Activated T-helper 2 cell treated with anti-CD3 and anti-CD28 coated beads, Interferon-gamma antibody, Interleukin-2, Interleukin-4, amounts not matched to agents 10 μg/mL and 5 μg/mL and 100 μg/mL, durations not matched to agents 14 hours and 24 hours and 36 hours (primary cell): ENCODE measurements around the gene MARS1. TPM values are rescaled to one million over a fixed set of nuclear protein-coding genes. Genes with fewer than 3 reads are reported as not detected.
A peak's percentile ranks its signal among the peaks of the same experiment; 100 is the strongest.

Experiments used
- DNase-seq: peaks from one replicate; pipeline ENCODE4 v3.0.0; 2021; ENCODE audit warnings: low spot score
- H3K27ac Mint-ChIP-seq: one replicate; pipeline ENCODE4 v1.8.0; 2021; ENCODE audit warnings: mixed read lengths
- H3K27me3 Mint-ChIP-seq: one replicate; pipeline ENCODE4 v1.8.0; 2021; ENCODE audit warnings: low read depth, mixed read lengths
- H3K36me3 Mint-ChIP-seq: one replicate; pipeline ENCODE4 v1.8.0; 2021; ENCODE audit warnings: low read depth, mixed read lengths
- H3K4me1 Mint-ChIP-seq: one replicate; pipeline ENCODE4 v1.8.0; 2021; ENCODE audit warnings: low read depth, mixed read lengths
- H3K4me3 Mint-ChIP-seq: one replicate; pipeline ENCODE4 v1.8.0; 2021; ENCODE audit warnings: low read depth, mild to moderate bottlenecking, moderate library complexity, mixed read lengths
- H3K9me3 Mint-ChIP-seq: one replicate; pipeline ENCODE4 v1.8.0; 2021; ENCODE audit warnings: mixed read lengths
- intact Hi-C: fragments of 100-400 bp; cut with micrococcal nuclease; formaldehyde crosslinking; loops from one replicate; pipeline ENCODE4 v1.15.1; 2023
- total RNA-seq: library from RNA; stranded (reverse); gene quantifications from 2 replicates; pipeline ENCODE4 v1.2.3, GENCODE V29; 2022

MARS1 gene
- total RNA-seq, 1 donor from 2014 or later, result 257 TPM

DNA sequence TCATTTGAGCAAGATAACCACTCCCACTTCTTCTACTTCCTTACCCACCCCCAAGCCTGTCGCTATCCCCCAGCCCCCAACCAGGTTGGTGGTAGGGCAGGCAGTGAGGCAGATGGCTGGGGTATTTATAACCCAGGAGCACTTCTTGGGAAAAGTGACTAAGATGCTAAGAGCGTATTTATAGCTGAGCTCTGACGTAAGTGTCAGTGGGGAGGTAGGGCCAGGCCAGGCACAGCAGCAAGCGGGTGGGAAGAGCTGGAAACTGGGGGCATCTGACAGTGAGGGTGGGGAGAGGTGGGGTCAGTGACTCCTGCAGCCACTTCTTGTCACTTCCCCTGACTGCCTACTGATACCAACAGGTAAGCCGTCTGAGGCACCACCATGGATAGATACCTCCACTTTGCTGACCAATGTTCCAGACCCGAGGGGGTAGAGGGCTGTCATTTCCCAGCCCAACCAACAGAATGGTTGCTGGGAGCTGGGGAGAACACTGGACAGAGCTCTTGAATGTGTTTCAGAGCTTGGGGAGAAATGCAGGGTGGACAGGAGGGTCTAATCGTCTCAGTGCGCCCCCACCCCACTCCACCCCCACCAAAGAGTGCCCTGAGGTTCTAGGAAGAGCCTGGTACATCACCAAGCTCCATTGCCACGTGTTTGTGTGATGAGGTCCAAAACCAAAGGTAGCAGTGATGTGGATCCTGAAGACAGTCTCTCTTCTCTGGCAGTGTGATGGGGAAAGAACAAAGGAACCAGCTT lies 35.5 kb upstream of the MARS1 start:
- DNase-seq, result no peak
- H3K36me3 Mint-ChIP-seq, result no peaks in the 10 kb centered on the region
- no peaks in the 10 kb centered on the region for H3K27me3 Mint-ChIP-seq
- H3K27ac Mint-ChIP-seq, result peak overlapping the region; percentile 67
- peaks cover 28% of the 10 kb centered on the region for H3K4me1 Mint-ChIP-seq
- peak overlapping the region; percentile 28 for H3K4me3 Mint-ChIP-seq
- intact Hi-C loops, result loop anchor here (2.0 kb wide), 2 partner anchors 22 to 144 kb away; partner anchors contain the start of gene R3HDM2
- no peaks in the 10 kb centered on the region for H3K9me3 Mint-ChIP-seq

DNA sequence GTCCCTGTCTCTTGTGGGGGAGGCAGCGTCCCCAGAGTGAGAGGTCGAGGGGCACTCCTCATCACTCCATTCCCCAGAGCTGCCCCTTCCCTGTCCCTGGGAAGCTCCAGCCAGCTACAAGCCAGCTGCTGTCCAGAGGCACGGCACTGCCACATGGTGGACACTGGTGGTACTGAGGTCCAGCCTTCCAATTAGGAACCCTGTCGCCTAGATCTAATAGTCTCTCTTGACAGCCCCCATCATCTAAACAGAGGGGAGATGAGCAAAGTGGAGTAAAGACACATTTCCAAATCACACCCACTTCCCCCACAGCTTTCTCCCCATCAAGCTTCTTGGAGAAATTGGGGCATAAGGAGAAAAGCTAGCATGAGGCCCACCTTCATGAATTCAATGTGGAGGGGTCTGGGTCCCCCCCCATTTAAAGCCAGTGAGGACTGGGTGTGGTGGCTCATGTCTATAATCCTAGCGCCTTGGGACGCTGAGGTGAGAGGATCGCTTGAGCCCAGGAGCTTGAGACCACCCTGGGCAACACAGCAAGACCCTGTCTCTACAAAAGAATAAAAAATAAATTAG lies 34.8 kb upstream of the MARS1 start:
- H3K4me3 Mint-ChIP-seq, result no peak overlapping the region
- intact Hi-C loops, result loop anchor here (2.0 kb wide), 2 partner anchors 22 to 144 kb away; partner anchors contain the start of gene R3HDM2
- H3K27ac Mint-ChIP-seq, result peak overlapping the region; percentile 67
- DNase-seq, result peak; percentile 44
- no peaks in the 10 kb centered on the region for H3K9me3 Mint-ChIP-seq
- H3K4me1 Mint-ChIP-seq, result peaks cover 30% of the 10 kb centered on the region
- no peaks in the 10 kb centered on the region for H3K27me3 Mint-ChIP-seq
- no peaks in the 10 kb centered on the region for H3K36me3 Mint-ChIP-seq

- DNase-seq, result no peak
- intact Hi-C loops, result no loop called here
- H3K27me3 Mint-ChIP-seq, result no peaks in the 10 kb centered on the region
- H3K9me3 Mint-ChIP-seq, result no peaks in the 10 kb centered on the region
- no peak overlapping the region for H3K27ac Mint-ChIP-seq
- no peak overlapping the region for H3K4me3 Mint-ChIP-seq
- H3K36me3 Mint-ChIP-seq, result no peaks in the 10 kb centered on the region
- H3K4me1 Mint-ChIP-seq, result peaks cover 35% of the 10 kb centered on the region
Observed at GRCh38 chr12:57454213-57454565, 33.7 kb upstream of the MARS1 start.

DNA sequence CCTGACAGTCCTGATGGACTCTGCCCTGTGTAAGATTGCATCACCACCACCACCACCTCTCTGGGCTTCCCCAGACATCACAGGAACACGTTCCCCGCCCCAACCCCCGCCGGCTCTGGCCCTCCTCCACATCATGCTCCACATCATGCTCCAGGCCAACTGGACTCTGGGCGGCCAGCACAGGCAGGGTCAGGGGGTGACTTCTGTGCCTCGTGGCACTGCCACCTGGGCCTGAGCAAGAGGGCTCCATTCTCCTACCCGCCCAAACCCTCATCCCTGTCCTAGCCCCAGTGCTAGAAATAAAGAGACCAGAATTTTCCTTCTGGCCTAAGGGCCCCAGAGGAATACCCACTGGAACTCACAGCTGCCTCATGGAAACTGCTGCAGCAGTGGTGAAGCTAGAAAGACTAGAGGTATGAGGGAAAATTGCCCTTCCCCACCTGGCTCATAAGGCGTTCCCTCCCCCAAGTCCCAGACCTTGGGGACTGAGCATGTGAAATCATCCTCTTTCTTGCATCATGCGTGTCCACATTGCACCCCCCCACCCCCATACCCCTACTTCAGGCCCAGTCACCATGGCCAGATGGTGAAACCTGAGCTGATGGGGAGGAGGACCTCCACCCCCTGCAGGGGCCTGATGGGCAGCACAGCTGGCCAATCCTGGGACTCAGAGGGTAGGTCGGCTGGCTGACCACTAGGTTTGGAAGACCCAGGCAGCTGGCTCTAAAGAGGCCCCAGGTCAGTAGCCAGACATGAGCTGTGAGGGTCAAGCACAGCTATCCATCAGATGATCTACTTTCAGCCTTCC lies 33.1 kb upstream of the MARS1 start, which contains the start of gene INHBE:
Gene INHBE, plus strand, starts transcription at position 742 of the 808 bp plus-strand sequence. CDS start 230 bp downstream, outside the sequence.
- Mint-ChIP-seq H3K9me3 (no peaks in the 10 kb centered on the region), H3K27ac (no peak within 1 kb of the TSS), H3K4me3 (peak within 1 kb of the TSS; percentile 72), H3K4me1 (peaks cover 38% of the 10 kb centered on the region), H3K36me3 (no peaks in the 10 kb centered on the region), H3K27me3 (no peaks in the 10 kb centered on the region)
- intact Hi-C loops, result loop anchor here (5.0 kb wide), 1 partner anchor 172 kb away; no protein-coding TSS in a partner anchor
- DNase-seq, result no peak

DNA sequence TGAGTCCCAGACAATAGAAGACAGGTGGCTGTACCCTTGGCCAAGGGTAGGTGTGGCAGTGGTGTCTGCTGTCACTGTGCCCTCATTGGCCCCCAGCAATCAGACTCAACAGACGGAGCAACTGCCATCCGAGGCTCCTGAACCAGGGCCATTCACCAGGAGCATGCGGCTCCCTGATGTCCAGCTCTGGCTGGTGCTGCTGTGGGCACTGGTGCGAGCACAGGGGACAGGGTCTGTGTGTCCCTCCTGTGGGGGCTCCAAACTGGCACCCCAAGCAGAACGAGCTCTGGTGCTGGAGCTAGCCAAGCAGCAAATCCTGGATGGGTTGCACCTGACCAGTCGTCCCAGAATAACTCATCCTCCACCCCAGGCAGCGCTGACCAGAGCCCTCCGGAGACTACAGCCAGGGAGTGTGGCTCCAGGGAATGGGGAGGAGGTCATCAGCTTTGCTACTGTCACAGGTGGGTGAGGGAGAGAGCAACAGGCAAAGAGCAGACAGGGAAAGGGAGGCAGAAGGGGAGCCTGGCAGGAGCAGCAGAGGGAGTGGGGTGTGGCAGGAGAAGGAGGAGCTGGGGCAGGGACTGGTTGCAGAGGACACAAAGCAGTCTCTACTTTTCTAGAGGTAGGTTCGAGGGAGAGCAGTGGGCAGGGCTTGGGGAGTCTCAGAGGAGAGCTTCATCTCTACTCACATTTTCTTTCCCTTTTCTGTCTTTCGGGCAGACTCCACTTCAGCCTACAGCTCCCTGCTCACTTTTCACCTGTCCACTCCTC lies 32.3 kb upstream of the MARS1 start:
- Mint-ChIP-seq H3K9me3 (no peaks in the 10 kb centered on the region), H3K4me1 (peaks cover 39% of the 10 kb centered on the region), H3K36me3 (no peaks in the 10 kb centered on the region), H3K27ac (no peak overlapping the region), H3K27me3 (peaks cover 4% of the 10 kb centered on the region), H3K4me3 (peak overlapping the region; percentile 72)
- intact Hi-C loops, result loop anchor here (5.0 kb wide), 1 partner anchor 173 kb away; no protein-coding TSS in a partner anchor
- DNase-seq, result no peak

DNA sequence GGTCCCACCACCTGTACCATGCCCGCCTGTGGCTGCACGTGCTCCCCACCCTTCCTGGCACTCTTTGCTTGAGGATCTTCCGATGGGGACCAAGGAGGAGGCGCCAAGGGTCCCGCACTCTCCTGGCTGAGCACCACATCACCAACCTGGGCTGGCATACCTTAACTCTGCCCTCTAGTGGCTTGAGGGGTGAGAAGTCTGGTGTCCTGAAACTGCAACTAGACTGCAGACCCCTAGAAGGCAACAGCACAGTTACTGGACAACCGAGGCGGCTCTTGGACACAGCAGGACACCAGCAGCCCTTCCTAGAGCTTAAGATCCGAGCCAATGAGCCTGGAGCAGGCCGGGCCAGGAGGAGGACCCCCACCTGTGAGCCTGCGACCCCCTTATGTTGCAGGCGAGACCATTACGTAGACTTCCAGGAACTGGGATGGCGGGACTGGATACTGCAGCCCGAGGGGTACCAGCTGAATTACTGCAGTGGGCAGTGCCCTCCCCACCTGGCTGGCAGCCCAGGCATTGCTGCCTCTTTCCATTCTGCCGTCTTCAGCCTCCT lies 31.6 kb upstream of the MARS1 start:
- peak; percentile 36 for DNase-seq
- Mint-ChIP-seq H3K4me3 (peak overlapping the region; percentile 72), H3K27me3 (peaks cover 8% of the 10 kb centered on the region), H3K36me3 (no peaks in the 10 kb centered on the region), H3K4me1 (peaks cover 36% of the 10 kb centered on the region), H3K27ac (no peak overlapping the region), H3K9me3 (no peaks in the 10 kb centered on the region)
- intact Hi-C loops, result loop anchor here (5.0 kb wide), 1 partner anchor 174 kb away; no protein-coding TSS in a partner anchor

DNA sequence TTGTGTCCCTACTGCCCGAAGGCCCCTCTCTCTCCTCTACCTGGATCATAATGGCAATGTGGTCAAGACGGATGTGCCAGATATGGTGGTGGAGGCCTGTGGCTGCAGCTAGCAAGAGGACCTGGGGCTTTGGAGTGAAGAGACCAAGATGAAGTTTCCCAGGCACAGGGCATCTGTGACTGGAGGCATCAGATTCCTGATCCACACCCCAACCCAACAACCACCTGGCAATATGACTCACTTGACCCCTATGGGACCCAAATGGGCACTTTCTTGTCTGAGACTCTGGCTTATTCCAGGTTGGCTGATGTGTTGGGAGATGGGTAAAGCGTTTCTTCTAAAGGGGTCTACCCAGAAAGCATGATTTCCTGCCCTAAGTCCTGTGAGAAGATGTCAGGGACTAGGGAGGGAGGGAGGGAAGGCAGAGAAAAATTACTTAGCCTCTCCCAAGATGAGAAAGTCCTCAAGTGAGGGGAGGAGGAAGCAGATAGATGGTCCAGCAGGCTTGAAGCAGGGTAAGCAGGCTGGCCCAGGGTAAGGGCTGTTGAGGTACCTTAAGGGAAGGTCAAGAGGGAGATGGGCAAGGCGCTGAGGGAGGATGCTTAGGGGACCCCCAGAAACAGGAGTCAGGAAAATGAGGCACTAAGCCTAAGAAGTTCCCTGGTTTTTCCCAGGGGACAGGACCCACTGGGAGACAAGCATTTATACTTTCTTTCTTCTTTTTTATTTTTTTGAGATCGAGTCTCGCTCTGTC lies 31.0 kb upstream of the MARS1 start:
- intact Hi-C loops, result loop anchor here (5.0 kb wide), 1 partner anchor 175 kb away; no protein-coding TSS in a partner anchor
- no peak for DNase-seq
- Mint-ChIP-seq H3K9me3 (no peaks in the 10 kb centered on the region), H3K27me3 (peaks cover 12% of the 10 kb centered on the region), H3K4me1 (peaks cover 41% of the 10 kb centered on the region), H3K27ac (no peak overlapping the region), H3K36me3 (no peaks in the 10 kb centered on the region), H3K4me3 (no peak overlapping the region)

DNA sequence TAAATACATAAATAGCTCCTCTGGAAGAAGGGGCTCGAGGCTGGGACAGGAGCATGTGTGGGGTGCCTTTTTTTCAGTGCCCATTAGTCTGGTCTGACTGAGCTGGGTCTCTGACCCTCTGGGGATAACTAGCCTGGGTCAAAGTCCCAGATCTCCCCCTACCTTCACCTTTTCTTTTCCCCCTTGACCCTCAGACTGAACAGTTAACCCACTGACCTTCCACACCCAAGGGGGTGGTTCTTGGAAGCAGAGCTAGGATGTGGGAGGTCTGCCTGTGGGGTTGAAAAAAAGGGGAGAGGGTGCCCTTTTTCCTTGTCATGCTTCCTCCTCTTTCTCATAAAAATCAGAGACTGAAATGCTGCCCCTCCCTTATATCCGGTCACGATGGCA lies 29.2 kb upstream of the MARS1 start:
- Mint-ChIP-seq H3K4me3 (peak overlapping the region; percentile 90), H3K36me3 (no peaks in the 10 kb centered on the region)

GRCh38 chr12:57459055-57459749 lies 28.7 kb upstream of the MARS1 start:
- no peaks in the 10 kb centered on the region for H3K36me3 Mint-ChIP-seq
- intact Hi-C loops, result loop anchor here (1.0 to 5.0 kb wide), 5 partner anchors 28 to 177 kb away; partner anchors contain the start of genes DDIT3 and R3HDM2
- peak overlapping the region; percentile 89 for H3K27ac Mint-ChIP-seq
- H3K9me3 Mint-ChIP-seq, result no peaks in the 10 kb centered on the region
- peak; percentile 90 for DNase-seq
- peaks cover 48% of the 10 kb centered on the region for H3K4me1 Mint-ChIP-seq
- H3K27me3 Mint-ChIP-seq, result peaks cover 12% of the 10 kb centered on the region
- peak overlapping the region; percentile 90 for H3K4me3 Mint-ChIP-seq

More for the DNA sequence above, 29.2 kb upstream of the MARS1 start:
- H3K4me1 Mint-ChIP-seq, result peaks cover 43% of the 10 kb centered on the region
- intact Hi-C loops, result loop anchor here (1.0 to 5.0 kb wide), 5 partner anchors 27 to 176 kb away; partner anchors contain the start of genes DDIT3 and R3HDM2
- no peaks in the 10 kb centered on the region for H3K9me3 Mint-ChIP-seq
- H3K27me3 Mint-ChIP-seq, result peaks cover 12% of the 10 kb centered on the region
- DNase-seq, result no peak
- H3K27ac Mint-ChIP-seq, result peak overlapping the region; percentile 89

GRCh38 chr12:57459750-57460467 lies 28.0 kb upstream of the MARS1 start, which contains the start of gene GLI1:
Gene GLI1, plus strand, starts transcription at chr12:57459785. Its CDS starts 3,907 bp downstream, at chr12:57463692.
- Mint-ChIP-seq H3K4me1 (peaks cover 46% of the 10 kb centered on the region), H3K9me3 (no peaks in the 10 kb centered on the region), H3K27me3 (peaks cover 12% of the 10 kb centered on the region), H3K36me3 (no peaks in the 10 kb centered on the region), H3K27ac (peak within 1 kb of the TSS; percentile 89), H3K4me3 (peak within 1 kb of the TSS; percentile 90)
- DNase-seq, result no peak
- intact Hi-C loops, result loop anchor here (1.0 to 5.0 kb wide), 5 partner anchors 29 to 178 kb away; partner anchors contain the start of genes DDIT3 and R3HDM2
